HepG2 (cell line): Measurements from ENCODE around the gene CLDN7. TPM values are rescaled to one million over a fixed set of nuclear protein-coding genes. Genes with fewer than 3 reads are reported as not detected.

Experiments used
- ATAC-seq: fragments of 200-7000 bp; cut with Tn5 transposase; 3 replicates; pipeline ENCODE4 v1.9.1; 2020; ENCODE audit warnings: mild to moderate bottlenecking, moderate library complexity
- BruUV-seq: library from RNA; stranded (reverse); fragments of 400-500 nt; replicated peaks from 2 replicates; lab custom pipeline; 2021; lab: Mats Ljungman, UMichigan
- CTCF ChIA-PET: fragments of 300-600 bp; formaldehyde crosslinking; extraction: SDS; loops from one replicate; lab custom pipeline; 2021; ENCODE audit warnings: low total read pairs, inconsistent platforms, low intra/inter-chr PET ratio; lab: Yijun Ruan, JAX
- POLR2A ChIA-PET: fragments of 350-600 bp; sonication (Branson Sonifier 250); formaldehyde crosslinking; loops from one replicate; lab custom pipeline; 2020; ENCODE audit warnings: antibody characterized with exemption, inconsistent platforms; lab: Yijun Ruan, JAX
- DNase-seq: peaks from one replicate; pipeline ENCODE4 v3.0.0-alpha.2; 2015; ENCODE audit warnings: low spot score
- FAIRE-seq: peaks from 3 replicates; lab custom pipeline; 2011; peaks lifted over from hg19 to GRCh38; lab: Jason Lieb, UNC
- H2AFZ ChIP-seq: one replicate; pipeline ENCODE4 v1.6.1; 2011; ENCODE audit warnings: low read length, inconsistent platforms
- H3K27ac ChIP-seq: fragments of 300-600 bp; 3 replicates; pipeline ENCODE4 v1.8.0; 2011; ENCODE audit warnings: mixed run types, mild to moderate bottlenecking, mixed read lengths, low read length, inconsistent platforms; ENCODE audit not compliant: insufficient read depth; ENCODE audit errors: extremely low read length
- H3K27me3 ChIP-seq, 2 experiments: fragments of 200-600 bp in 1 of 2; 2 replicates in 1 of 2; 3 replicates in 1 of 2; pipeline versions ENCODE4 v1.6.0 to v1.8.0; 2011; ENCODE audit warnings: low read length in 2 of 2, mild to moderate bottlenecking in 2 of 2, moderate library complexity in 2 of 2, inconsistent platforms in 1 of 2; ENCODE audit not compliant: insufficient read depth in 2 of 2, control insufficient read depth in 1 of 2
- H3K36me3 ChIP-seq, 2 experiments: fragments of 200-600 bp in 1 of 2; replicated peaks in 1 of 2; 2 replicates in 1 of 2; 3 replicates in 1 of 2; pipeline versions ENCODE4 v1.5.1 to v1.8.0; 2011; ENCODE audit warnings: low read length in 2 of 2, inconsistent platforms in 1 of 2; ENCODE audit not compliant: insufficient read depth in 2 of 2, control insufficient read depth in 1 of 2
- H3K4me1 ChIP-seq: 2 replicates; pipeline ENCODE4 v1.5.1; 2012; ENCODE audit warnings: low read length, inconsistent platforms; ENCODE audit not compliant: insufficient read depth
- H3K4me2 ChIP-seq: 2 replicates; pipeline ENCODE4 v1.6.0; 2011; ENCODE audit warnings: low read depth, low read length, inconsistent platforms
- H3K4me3 ChIP-seq, 3 experiments: fragments of 200-600 bp in 1 of 3; sonication (generic), shearing (Covaris generic) in 1 of 3; replicated peaks in 1 of 3; 2 replicates each; pipeline ENCODE4 v1.5.1; 2011 to 2016; ENCODE audit warnings: low read length in 3 of 3, inconsistent platforms in 2 of 3, low read depth in 2 of 3, mild to moderate bottlenecking in 2 of 3, control low read depth in 1 of 3, mixed read lengths in 1 of 3; ENCODE audit not compliant: insufficient read depth in 1 of 3
- H3K79me2 ChIP-seq: one replicate; pipeline ENCODE4 v1.6.1; 2011; ENCODE audit warnings: low read length, inconsistent platforms; ENCODE audit not compliant: insufficient read depth
- H3K9ac ChIP-seq: 2 replicates; pipeline ENCODE4 v1.6.0; 2011; ENCODE audit warnings: mild to moderate bottlenecking, low read depth, low read length, inconsistent platforms; ENCODE audit not compliant: insufficient read depth
- H3K9me3 ChIP-seq: 2 replicates; pipeline ENCODE4 v1.5.1; 2012; ENCODE audit warnings: mild to moderate bottlenecking, low read length
- H4K20me1 ChIP-seq: 2 replicates; pipeline ENCODE4 v1.6.0; 2011; ENCODE audit warnings: inconsistent platforms, mild to moderate bottlenecking, low read length, moderate library complexity; ENCODE audit not compliant: insufficient read depth
- ATF1 ChIP-seq: IDR thresholded peaks from 2 replicates; pipeline ENCODE4 v1.6.1; 2016; ENCODE audit warnings: mild to moderate bottlenecking, control low read depth
- BORCS8-MEF2B ChIP-seq: sonication (generic); formaldehyde crosslinking; IDR thresholded peaks from 2 replicates; pipeline ENCODE4 v1.8.0; 2022; ENCODE audit warnings: mild to moderate bottlenecking, missing genetic modification reagents
- FOXO4 ChIP-seq: sonication (generic); formaldehyde crosslinking; conservative IDR thresholded peaks from 2 replicates; pipeline ENCODE4 v1.8.1; 2023; ENCODE audit warnings: missing genetic modification reagents
- NFRKB ChIP-seq: fragments of 450-650 bp; IDR thresholded peaks from 2 replicates; pipeline ENCODE4 v1.6.1; 2017
- PAF1 ChIP-seq: IDR thresholded peaks from 2 replicates; pipeline ENCODE4 v1.6.1; 2016; ENCODE audit warnings: missing genetic modification reagents, missing compliant biosample characterization
- PHF8 ChIP-seq: sonication (generic); formaldehyde crosslinking; IDR thresholded peaks from 2 replicates; pipeline ENCODE4 v1.5.0; 2020; ENCODE audit warnings: missing genetic modification reagents
- ZBTB21 ChIP-seq: sonication (generic); formaldehyde crosslinking; IDR thresholded peaks from 2 replicates; pipeline ENCODE4 v1.4.0; 2020; ENCODE audit warnings: missing genetic modification reagents
- ZFP91 ChIP-seq: sonication (generic); formaldehyde crosslinking; IDR thresholded peaks from 2 replicates; pipeline ENCODE4 v1.9.0; 2022; ENCODE audit warnings: missing genetic modification reagents, mild to moderate bottlenecking, borderline replicate concordance
- ZNF317 ChIP-seq: sonication (generic); formaldehyde crosslinking; IDR thresholded peaks from 2 replicates; pipeline ENCODE4 v1.5.0; 2020; ENCODE audit warnings: mild to moderate bottlenecking, missing genetic modification reagents
- ZNF598 ChIP-seq: sonication (generic); formaldehyde crosslinking; IDR thresholded peaks from 2 replicates; pipeline ENCODE4 v1.5.1; 2020; ENCODE audit warnings: mild to moderate bottlenecking, missing genetic modification reagents, borderline replicate concordance
- ZNF724P ChIP-seq: sonication (generic); formaldehyde crosslinking; IDR thresholded peaks from 2 replicates; pipeline ENCODE4 v1.8.0; 2022; ENCODE audit warnings: missing genetic modification reagents, borderline replicate concordance
- WGBS: methylation state at CpG from one replicate; pipeline ENCODE4 v1.1.6; 2017; ENCODE audit warnings: low lambda C conversion rate; 5-methylcytosine and 5-hydroxymethylcytosine counted together
- in situ Hi-C: cut with HindIII; loops from 2 replicates; pipeline ENCODE4 v1.10.0; 2017; ENCODE audit warnings: low pct_unique_long_range_greater_than_20kb; ENCODE audit not compliant: extremely low pct_ligation_motif_present
- intact Hi-C: fragments of 100-400 bp; cut with micrococcal nuclease; formaldehyde crosslinking; loops from one replicate; pipeline ENCODE4 v1.10.0; 2022; ENCODE audit not compliant: unreplicated experiment
- polyA plus RNA-seq, 8 experiments: library from polyadenylated mRNA; depleted of rRNA in 3 of 8; stranded (reverse) in 7 of 8; unstranded in 1 of 8; fragments of >200 nt; fragmentation: Illumina TruSeq in 4 of 8; extraction: Trizol in 4 of 8; gene quantifications; 2 replicates each; pipeline versions ENCODE4 v1.2.1 to v1.2.3, GENCODE V29; 2011 to 2016; ENCODE audit warnings: low read depth in 4 of 8, missing spikeins in 1 of 8, mixed read lengths in 1 of 8; ENCODE audit not compliant: insufficient read depth in 1 of 8
- total RNA-seq, 5 experiments: library from RNA; depleted of rRNA; stranded (reverse); fragments of >200 nt; fragmentation: Illumina TruSeq; extraction: Trizol; gene quantifications; 2 replicates each; pipeline ENCODE4 v1.2.3, GENCODE V29; 2016; ENCODE audit warnings: low read depth in 1 of 5
- TF ChIP-seq, protein P1 (sequence below): sonication (generic); formaldehyde crosslinking; IDR thresholded peaks from 2 replicates; pipeline ENCODE4 v1.8.0; 2022; ENCODE audit warnings: missing genetic modification reagents, mild to moderate bottlenecking, moderate library complexity, borderline replicate concordance
- TF ChIP-seq, protein P2 (sequence below): IDR thresholded peaks from 2 replicates; pipeline ENCODE4 v1.4.0; 2020; ENCODE audit warnings: mild to moderate bottlenecking, missing genetic modification reagents

The CLDN7 gene
- total and polyA plus RNA-seq, 2 of the 13 experiments (the other 11 are each of a cell fraction or from before 2014, with no cell fraction given), result not detected

DNA sequence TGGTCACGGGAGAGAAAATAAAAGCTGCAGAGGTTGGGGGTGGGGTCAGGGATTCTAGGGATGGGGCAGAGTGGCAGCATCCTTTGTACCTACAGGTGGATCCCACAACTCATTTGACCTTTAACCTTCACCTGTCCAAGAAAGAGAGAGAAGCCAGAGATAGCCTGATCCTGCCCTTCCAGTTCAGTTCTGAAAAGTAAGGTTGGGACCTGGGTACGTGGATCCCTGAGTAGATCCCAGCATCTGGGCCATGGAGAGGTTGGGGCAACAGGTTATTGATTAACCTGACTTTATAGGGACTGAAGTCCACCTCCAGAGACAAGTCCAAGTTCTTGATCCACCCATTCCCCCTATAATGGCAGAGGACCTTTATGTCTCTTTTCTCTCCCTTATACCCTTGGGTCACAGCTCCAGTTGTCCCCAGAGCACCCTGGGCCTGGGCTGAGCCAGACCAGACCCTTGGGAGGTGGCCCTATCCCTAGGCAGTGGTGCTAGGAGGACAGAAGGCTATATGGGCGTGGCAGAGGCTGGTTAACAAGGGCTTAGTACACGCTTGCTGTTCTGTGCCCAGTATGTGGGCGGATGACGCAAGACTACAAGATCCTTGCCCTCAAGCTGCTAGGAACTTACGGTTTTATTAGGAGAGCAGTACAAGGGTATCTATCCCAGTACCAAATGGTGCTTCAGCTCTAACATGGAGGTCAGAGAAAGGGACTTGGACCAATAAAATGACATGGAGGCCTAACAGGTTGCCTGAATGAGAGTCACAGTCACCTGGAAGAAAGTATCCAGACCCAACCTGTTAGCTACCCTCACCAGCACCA is 3.3 kb downstream of the CLDN7 start:
- DNase-seq (peak; percentile 78), FAIRE-seq (peak; percentile 93), ATAC-seq (peak; percentile 83)
- ChIA-PET POLR2A (interaction anchor here (0.6 to 3.5 kb wide), 12 partner anchors 8 to 368 kb away, joined by 3 to 35 read pairs (median 4); partner anchors contain the start of genes DVL2, GABARAP, NEURL4 and PHF23), CTCF (no interaction called here)
- H4K20me1 ChIP-seq, result no peaks in the 10 kb centered on the region
- no peaks in the 10 kb centered on the region for H3K9me3 ChIP-seq
- no peak overlapping the region for H2AFZ ChIP-seq
- peaks cover 53% of the 10 kb centered on the region for H3K4me1 ChIP-seq
- H3K4me3 ChIP-seq, result peak overlapping the region in 2 of 3 experiments; percentile 1 to 50; a peak in 3 of 6 replicates
- H3K79me2 ChIP-seq, result peaks cover 3% of the 10 kb centered on the region
- peak overlapping the region; percentile 43 for H3K9ac ChIP-seq
- in situ Hi-C loops (no loop called here), intact Hi-C loops (no loop called here)
- peak overlapping the region; percentile 77 for H3K4me2 ChIP-seq
- peaks cover 8 to 13% of the 10 kb centered on the region in 2 experiments; a peak in 4 of 5 replicates for H3K36me3 ChIP-seq
- H3K27me3 ChIP-seq, result no peaks in the 10 kb centered on the region
- peak overlapping the region; percentile 70 for H3K27ac ChIP-seq
- BruUV-seq, result TSS peak; percentile 95
- 8% methylated on average over 5 of the region's 7 CpGs for WGBS
- TF ChIP-seq PHF8 (CRISPR knock-in tag), result no peak
- TF ChIP-seq ZBTB21, result no peak
- no peak for TF ChIP-seq NFRKB
- TF ChIP-seq FOXO4 (CRISPR knock-in tag), result no peak
- TF ChIP-seq BORCS8-MEF2B, result peak; percentile 28; the same call in 1 of the 2 replicates
- no peak for TF ChIP-seq ZNF724P (CRISPR knock-in tag)
- TF ChIP-seq, protein P1, sequence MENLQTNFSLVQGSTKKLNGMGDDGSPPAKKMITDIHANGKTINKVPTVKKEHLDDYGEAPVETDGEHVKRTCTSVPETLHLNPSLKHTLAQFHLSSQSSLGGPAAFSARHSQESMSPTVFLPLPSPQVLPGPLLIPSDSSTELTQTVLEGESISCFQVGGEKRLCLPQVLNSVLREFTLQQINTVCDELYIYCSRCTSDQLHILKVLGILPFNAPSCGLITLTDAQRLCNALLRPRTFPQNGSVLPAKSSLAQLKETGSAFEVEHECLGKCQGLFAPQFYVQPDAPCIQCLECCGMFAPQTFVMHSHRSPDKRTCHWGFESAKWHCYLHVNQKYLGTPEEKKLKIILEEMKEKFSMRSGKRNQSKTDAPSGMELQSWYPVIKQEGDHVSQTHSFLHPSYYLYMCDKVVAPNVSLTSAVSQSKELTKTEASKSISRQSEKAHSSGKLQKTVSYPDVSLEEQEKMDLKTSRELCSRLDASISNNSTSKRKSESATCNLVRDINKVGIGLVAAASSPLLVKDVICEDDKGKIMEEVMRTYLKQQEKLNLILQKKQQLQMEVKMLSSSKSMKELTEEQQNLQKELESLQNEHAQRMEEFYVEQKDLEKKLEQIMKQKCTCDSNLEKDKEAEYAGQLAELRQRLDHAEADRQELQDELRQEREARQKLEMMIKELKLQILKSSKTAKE, result no peak
- peak; percentile 82 for TF ChIP-seq ZNF317
- TF ChIP-seq PAF1, result no peak
- TF ChIP-seq, protein P2, sequence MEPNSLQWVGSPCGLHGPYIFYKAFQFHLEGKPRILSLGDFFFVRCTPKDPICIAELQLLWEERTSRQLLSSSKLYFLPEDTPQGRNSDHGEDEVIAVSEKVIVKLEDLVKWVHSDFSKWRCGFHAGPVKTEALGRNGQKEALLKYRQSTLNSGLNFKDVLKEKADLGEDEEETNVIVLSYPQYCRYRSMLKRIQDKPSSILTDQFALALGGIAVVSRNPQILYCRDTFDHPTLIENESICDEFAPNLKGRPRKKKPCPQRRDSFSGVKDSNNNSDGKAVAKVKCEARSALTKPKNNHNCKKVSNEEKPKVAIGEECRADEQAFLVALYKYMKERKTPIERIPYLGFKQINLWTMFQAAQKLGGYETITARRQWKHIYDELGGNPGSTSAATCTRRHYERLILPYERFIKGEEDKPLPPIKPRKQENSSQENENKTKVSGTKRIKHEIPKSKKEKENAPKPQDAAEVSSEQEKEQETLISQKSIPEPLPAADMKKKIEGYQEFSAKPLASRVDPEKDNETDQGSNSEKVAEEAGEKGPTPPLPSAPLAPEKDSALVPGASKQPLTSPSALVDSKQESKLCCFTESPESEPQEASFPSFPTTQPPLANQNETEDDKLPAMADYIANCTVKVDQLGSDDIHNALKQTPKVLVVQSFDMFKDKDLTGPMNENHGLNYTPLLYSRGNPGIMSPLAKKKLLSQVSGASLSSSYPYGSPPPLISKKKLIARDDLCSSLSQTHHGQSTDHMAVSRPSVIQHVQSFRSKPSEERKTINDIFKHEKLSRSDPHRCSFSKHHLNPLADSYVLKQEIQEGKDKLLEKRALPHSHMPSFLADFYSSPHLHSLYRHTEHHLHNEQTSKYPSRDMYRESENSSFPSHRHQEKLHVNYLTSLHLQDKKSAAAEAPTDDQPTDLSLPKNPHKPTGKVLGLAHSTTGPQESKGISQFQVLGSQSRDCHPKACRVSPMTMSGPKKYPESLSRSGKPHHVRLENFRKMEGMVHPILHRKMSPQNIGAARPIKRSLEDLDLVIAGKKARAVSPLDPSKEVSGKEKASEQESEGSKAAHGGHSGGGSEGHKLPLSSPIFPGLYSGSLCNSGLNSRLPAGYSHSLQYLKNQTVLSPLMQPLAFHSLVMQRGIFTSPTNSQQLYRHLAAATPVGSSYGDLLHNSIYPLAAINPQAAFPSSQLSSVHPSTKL (CRISPR knock-in tag), result peak; percentile 66
- no peak; the same call in 1 of the 2 replicates for TF ChIP-seq ZFP91 (CRISPR knock-in tag)
- 0 out of 2 replicates have a peak, but pooled peaks have one; percentile 62 for TF ChIP-seq ZNF598 (CRISPR knock-in tag)
- TF ChIP-seq ATF1 (CRISPR knock-in tag), result 0 out of 2 replicates have a peak, but pooled peaks have one; percentile 28
